GM21786 (cell line): ENCODE measurements around the gene GULP1.

ENCODE experiments used
- ATAC-seq: cut with Tn5 transposase; IDR thresholded peaks from one replicate; pipeline ENCODE4 v1.9.1; 2021; ENCODE audit not compliant: unreplicated experiment

GULP1 gene

DNA sequence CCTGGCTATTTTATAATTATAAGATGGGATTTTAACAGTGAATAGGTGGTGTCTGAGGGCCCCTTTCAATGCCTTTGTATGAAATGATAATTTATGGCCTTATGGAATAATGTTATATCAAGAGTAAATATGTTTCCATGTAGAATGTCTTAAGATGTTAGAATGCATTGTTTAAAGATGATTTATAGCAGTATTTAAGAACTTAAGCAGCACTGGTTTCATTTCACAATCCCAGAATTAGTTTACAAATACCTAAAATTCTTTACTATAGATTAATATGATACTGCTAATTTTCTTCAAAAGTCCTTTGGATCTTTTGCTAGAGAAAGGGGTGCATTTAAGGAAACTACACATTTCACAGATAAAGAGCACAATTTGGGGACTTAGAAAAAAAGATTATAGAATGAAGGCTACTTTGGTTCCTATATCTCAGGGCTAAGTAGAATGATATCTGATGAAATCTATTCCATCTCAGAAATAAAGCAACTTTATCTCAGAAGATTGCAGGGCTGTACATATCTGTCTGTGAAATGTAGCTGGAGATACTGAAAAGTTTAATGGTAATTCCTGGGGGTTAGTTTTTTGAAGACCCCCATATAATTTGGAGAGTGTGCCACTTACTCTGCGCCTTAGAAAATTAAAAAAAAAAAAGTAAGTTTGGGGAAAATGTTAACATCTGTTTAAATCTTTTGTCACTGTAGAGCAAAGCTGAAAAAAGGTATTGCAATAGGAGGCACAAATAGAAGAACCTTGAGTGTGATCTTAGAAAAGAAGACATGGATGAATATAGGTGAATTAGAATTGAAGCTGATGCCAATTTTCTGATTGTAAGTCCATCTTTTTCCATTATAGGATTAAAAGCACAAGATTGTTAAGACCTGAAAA lies 123.4 kb downstream of the GULP1 start:
- ATAC-seq: no peak

DNA sequence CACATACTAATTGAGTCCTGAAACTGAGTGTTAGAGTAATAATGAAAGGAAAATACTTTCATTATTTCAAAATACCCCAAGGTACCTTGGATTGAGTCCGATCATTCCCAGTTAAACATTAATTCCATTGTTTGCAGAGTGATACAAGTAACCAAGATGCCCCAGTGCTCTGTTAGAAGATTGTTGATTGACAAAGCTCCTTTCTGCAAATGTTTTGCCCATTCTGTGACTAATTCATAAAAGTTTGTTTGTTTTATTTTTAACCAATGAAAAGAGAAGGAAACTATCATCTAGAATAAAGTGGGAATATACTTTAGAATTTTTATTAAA lies 124.0 kb downstream of the GULP1 start:
- no peak for ATAC-seq

DNA sequence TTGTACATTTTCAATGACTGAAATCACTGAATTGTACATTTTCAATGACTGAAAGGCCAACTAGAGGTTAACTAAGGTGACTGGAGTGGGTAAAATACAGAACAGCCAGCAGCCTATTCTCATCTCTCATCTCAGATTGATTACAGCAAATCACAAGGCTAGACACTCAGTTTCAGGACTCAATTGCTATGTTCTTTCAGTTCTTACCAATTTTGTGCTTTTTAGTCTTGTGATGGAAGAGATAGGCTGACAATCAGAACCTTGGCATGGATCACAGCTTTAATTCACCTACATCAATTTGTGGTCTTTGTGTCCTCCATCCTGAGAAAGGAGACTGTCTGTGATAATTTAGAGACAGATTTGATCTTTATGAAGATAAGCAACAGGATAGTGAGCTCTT lies 124.7 kb downstream of the GULP1 start:
- no peak for ATAC-seq

DNA sequence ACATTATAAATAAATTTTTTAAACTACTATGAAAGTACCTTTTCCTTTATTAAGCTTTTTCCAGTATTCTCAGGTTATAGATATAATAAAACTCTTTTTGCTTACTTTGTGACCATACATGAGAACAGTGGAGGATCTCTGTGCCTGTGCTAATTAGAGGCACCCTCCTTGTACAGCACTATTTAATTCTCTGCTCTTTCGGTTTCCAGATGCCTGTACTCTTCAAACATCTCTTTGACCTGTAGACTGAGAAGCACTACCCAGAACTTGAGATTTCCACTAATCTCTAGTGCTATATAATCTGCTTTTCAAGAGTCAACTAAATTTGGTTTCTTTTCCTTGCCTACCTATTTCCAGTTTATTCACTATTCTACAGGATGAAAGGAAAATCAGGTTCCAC lies 131.1 kb downstream of the GULP1 start:
- ATAC-seq: no peak

DNA sequence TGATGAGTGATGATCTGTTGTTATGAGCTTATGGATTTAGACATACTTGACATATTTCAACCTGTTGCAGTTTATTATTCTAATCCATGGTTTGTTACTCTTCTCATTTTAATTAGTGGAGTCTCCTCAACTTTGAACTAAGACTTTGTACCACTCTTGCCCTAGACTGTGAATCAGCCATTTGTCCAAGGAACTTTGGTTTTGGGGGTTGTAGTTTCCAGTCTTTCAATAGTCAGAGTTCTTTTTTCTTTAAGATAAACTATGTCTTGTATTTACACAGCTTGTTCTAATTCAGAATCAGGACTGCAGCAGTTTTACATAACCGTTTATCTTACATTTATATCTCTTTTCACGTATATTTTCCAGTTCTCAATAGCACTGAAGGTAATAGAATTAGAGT lies 133.6 kb downstream of the GULP1 start:
- no peak for ATAC-seq

DNA sequence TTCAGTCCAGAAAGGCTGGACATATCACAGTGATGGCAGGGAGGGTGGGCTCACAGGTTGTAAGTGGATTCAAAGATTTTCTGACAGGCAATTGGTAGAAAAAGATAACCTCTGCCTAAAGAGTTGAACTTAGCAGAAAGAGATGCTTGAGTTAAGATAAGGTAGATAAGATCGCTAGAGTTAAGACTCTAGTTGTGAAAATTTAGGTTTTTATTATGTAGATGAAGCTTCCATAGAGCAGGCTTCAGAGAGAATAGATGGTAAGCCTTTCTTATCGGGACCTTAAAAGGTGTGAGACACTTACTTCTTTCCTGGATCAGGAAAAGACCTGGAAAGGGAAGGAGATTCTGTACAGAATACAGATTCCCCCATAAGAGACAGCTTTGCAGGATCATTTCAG lies 134.4 kb downstream of the GULP1 start:
- ATAC-seq: no peak

DNA sequence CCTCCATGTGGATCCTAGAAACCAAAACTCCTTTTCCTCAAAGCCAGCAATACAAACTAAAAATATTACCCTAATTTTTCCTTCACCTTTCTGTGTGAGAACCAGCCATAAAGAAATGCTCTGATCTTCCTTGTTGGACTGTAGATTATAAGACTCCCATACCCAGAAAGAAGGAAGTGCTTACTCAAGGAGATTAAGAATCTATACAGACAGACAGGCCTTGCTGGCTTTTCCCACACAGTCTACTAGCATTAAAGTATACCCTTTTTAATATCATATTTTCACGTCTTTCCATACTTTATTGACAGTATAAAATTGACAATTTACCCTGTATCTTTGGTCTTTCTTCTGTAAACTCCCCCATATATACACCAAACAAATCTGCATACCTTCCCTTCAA lies 139.0 kb downstream of the GULP1 start:
- no peak for ATAC-seq

DNA sequence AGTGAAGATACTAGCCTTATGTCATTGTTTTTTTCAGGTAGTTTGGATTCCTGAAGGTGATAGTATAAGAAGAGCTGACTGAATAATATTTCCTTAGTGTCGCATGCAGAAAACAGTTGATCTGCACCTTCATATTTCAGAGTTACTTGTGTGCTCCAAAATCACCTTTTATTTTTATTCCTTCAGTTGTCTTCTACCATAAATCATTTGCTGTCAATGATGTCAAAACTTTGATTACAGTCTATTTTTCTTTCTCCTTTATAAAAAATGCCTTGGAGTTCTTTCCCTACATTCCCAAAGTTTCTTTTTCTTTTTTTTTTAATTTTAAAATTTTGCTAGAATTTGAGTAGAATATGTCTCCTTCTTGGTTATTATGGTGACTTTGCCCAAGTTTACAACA lies 142.3 kb downstream of the GULP1 start:
- ATAC-seq: no peak

DNA sequence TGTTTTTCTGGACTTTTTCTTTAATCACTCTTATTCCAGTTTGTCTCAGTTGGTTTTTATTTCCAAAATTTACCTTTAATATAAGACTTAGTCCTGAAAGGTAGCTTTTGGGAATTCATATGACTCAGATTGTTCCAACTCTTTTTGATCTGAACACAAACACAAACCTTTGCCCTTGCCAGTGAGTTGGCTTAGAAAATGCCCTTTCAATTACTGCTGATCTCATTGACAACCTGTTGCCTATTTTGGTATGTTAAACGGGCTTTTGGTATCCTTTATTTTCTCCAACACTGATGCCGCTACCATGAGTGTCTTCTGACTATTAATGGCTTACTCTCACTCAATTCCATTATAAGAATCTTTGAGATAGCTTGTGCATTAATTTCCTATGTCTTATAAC lies 143.4 kb downstream of the GULP1 start:
- no peak for ATAC-seq

DNA sequence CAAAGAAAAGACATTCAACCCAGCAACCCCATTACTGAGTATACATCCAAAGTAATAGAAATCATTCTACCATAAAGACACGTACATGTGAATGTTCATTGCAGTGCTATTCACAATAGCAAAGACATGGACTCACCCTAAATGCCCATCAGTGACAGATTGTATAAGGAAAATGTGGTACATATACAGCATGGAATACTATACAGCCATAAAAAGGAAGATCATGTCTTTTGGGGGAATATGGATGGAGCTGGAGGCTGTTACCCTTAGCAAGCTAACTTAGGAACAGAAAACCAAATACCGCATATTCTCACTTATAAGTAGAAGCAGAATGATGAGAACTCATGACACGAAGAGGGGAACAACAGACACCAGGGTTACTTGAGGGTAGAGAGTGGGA lies 145.9 kb downstream of the GULP1 start:
- ATAC-seq: no peak

DNA sequence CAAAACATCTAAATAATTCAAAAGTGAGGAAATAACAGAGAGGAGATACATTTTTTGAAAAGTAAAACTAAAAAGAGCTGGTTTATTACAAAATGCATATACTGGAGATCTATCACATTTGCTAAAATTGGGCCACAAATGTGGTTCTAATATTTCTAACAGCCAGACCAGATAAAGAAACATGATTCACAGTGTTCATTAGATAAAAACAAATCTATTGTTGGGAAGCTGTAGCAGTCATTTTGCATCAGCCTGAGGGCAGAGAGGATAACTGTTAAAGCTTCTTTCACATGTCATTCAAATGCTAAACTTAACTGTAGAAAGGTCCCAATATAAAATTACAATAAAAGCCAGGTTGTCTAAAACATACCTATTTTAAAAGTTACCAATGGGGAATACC lies 148.3 kb downstream of the GULP1 start:
- no peak for ATAC-seq

DNA sequence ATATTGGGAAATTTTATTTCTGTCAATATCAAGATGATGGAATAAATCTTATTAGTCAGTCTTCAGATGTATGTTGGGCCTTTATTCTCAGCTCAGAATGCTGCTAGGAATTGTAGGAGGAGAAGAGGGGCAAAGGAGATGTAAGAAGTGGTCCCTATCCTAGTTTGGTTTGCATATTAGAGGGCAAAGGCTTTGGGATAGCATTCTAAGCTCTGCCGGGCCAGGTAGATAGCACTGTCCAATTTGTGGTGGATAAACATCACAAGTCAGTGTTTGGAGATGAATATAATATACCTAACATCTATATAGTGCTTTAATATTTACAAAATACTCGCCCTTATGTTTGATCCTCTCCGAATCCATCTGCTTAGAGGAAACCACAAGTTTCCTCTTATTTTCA lies 149.2 kb downstream of the GULP1 start:
- ATAC-seq: no peak

DNA sequence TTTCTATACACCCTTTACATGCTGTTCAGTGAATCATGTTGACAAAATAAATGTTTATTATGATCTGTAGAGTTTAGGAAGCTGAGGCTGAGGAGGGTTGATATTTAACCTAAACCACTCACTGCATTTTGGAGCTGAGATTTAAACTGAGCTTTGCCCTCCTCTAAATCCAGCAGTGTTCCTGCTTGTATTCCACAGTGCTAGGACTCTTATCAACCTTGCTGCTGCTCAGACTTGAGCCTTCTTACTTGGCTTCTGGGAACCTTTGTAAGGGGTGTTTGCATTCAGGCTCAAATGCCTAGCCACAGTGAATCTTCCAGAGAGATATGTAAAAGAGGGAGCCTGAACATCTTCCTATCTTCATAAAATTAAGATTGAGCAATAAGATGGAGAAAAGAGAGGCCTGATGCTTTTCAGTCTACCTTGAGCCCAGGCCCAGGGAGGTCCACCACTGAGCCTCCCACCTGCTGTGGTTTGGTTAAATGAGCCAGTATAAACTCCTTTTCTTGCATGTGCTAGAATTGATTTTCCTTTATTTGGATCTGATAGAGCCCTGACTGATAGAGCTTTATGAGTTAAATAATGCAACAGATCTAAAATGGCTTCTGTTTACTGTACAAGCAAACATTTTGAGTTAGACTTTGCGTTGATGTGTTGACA lies 149.7 kb downstream of the GULP1 start:
- no peak for ATAC-seq

DNA sequence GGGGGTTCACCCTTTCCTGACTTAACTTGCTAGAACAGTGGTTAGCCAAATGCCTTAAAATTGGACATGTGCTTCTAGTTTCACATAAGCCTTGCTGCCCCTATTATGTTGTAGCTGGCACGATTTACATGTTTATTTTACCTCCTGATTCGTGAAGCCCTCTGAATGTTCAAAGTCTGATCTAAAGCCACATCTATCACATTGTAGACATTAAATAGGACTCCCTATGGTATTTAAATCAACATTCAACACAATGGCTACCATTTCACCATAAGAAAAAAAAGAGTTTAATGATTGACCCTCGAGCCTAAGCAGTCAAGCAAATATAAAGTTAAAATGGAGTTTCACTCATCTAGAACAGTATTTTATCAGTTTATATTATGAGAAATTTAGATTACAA lies 151.5 kb downstream of the GULP1 start:
- no peak for ATAC-seq

DNA sequence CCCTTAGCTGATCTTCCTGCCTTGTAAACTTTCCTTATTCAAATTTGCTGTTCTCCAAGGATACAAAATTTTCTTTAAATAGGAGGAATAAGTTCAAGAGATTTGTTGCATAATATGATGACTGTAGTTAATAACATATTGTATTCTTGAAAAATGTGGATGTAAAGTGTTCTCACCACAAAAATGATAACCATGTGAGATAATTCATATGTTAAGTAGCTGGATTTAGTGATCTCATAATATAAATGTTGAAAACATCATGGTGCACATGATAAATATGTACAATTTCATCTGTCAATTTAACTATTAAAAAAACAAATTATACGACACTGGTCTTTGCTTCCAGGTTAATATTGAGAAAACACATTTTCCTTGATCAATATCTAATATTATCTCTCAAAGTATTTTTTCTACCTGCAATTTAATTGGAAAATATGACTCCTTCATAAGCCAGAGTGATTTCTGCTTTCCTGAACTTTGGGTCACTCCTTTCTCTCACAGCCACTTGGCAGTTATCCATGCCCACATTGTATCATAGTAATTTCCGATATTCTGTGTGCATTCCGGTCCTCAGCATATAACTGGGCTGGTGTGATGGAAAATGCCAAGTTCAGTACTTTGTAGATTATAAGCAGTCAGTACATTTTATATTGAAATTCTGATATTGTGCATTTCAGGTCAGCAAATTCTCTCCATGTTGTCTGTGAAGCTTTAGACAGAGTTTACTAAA lies 152.6 kb downstream of the GULP1 start:
- no peak for ATAC-seq

DNA sequence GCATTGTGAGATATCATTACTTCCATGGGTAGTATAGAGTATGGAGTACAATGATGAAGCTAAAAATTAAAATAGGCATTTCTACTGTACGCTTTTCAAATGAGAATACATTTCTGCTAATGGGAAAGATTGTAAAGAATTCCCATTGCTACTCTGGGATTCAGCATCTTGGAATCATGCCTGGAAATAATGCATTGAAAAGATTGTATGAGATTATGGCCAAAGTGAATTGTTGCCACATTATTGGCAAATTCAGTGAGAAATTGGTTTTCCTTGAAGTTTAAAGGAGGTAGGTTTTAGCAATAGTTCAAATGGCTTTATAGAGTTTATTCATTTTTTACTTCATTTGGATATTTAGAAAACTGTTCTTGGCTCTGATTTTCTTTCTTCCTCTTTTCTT lies 157.9 kb downstream of the GULP1 start:
- no peak for ATAC-seq

DNA sequence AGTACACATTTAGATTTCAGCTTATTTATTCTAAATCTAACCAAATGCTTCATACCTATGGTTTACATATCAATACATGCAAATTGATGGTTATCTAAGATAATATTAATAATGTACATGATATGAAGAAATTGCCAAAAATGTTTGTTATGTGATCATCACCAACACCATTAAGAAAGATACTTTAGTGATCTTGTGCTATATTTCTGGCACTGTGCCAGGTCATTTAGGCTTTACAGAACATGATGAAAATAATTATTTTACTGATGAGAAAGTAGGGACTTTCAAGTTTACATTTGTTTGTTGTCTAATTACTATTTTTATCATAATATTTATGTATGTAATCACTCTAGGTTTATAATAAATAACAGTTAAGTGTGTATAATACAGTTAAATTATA lies 158.3 kb downstream of the GULP1 start:
- ATAC-seq: no peak

DNA sequence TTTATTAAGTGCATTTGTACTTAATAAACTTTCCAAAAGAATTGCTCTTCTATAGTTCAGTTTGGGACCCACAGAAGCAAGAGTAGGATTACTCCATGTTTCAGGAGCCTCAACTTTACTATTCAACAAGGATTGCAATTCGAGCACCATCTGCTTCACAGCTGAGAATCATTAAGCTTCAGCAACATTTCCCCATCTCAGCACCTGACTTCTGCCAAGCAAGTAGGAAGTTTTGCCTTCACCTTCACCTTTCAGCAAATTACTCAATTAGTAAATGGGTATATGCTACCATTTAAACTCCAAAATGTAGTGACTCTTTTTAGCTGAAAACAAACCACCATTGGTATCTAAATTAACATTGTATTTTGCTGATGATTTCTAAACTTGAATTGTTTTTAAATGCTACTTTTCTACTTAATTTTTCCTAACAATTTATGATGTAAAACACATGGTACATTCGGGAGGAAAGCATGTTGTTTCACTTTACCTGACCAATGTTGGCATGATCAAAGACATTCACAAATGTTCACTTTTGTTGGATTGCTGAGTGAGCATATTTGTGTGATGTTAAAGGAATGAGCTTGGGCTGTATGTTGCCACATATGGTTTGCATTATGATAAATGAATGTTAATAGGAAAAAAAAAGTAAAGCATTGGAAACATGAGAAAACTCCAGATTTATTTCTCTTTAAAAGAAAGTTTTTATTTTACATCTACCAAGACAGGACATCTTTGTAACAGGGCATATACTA lies 159.2 kb downstream of the GULP1 start:
- no peak for ATAC-seq

DNA sequence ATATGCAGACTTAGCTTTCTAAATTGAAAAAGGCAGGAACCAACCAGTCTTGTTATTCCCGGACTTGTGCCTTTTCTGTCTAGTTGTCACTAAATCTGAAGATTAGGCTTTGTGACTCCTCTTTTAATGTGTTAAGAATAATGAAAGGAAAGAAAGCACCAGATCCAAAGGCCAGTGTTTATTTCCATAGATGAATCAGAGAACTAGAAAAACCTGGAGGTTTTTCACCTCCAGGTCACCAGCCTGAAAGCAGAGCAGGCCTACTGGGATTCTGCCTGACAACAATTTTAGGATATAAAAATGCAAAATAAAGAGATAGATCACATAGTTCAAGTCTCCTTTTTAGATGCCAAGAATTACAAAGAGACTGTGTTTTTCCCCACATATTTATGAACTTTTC lies 160.4 kb downstream of the GULP1 start:
- no peak for ATAC-seq

DNA sequence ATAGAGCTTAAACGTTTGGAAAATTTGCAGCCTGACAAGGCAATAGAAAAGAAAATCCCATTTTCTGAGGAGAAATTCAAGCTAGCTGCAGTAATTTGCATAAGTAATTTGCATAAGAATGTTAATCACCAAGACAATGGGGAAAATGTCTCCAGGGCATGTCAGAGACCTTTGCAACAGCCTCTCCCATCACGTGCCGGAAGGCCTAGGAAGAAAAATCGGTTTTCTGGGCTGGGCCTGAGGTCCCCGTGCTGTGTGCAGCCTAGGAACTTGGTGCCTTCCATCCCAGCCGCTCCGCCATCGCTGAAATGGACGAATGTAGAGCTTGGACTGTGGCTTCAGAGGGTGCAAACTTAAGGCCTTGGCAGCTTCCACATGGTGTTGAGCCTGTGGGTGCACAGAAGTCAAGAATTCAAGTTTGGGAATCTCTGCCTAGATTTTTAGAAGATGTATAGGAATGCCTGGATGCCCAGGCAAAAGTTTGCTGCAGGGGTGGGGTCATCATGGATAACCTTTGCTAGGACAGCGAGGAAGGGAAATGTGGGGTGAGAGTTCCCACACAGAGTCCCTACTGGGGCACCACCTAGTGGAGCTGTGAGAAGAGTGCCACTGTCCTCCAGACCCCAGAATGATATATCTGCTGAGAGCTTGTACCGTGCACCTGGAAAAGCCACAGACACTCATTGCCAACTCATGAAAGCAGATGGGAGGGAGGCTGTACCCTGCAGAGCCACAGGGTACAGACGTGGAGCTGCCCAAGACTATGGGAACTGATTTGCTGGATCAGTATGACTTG lies 164.6 kb downstream of the GULP1 start:
- ATAC-seq: no peak

DNA sequence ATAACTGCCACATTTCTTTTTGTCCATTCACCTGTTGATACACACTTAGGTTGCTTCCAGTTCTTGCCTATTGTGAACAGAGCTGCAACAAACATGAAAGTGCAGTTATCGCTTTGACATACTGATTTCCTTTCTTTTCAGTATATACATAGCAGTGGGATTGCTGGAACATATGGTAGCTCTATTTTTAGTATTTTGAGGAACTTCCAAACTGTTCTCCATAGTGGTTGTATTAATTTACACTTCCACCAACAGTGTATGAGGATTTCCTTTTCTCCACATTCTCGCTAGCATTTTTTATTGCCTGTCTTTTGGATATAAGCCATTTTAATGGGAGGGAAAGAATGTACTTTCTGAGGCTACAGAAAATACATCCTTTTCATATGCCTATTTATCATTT lies 167.4 kb downstream of the GULP1 start:
- ATAC-seq: no peak
